Upper lobe of left lung (tissue), 4 donors: Measurements from ENCODE around the gene NCK2.

ENCODE experiments used
- EP300 ChIP-seq, 4 donors: sonication (generic); formaldehyde crosslinking; IDR thresholded peaks; one replicate each; pipeline ENCODE4 v1.5.1; 2017; ENCODE audit warnings: antibody characterized with exemption in 4 of 4, control low read depth in 2 of 4
- POLR2A ChIP-seq, 4 donors: fragments of 450-650 bp; IDR thresholded peaks; one replicate each; pipeline ENCODE4 v1.5.1; 2016 to 2017; ENCODE audit warnings: antibody characterized with exemption in 4 of 4, mild to moderate bottlenecking in 2 of 4
- POLR2AphosphoS5 ChIP-seq, 2 donors: sonication (generic); formaldehyde crosslinking; IDR thresholded peaks; one replicate each; pipeline ENCODE4 v1.5.1; 2017; ENCODE audit warnings: antibody characterized with exemption in 2 of 2
- TF ChIP-seq, protein P1 (sequence below), 6 experiments: fragments of 450-650 bp in 4 of 6; fragments of 200-600 bp in 2 of 6; sonication (generic) in 2 of 6; IDR thresholded peaks; one replicate each; pipeline ENCODE4 v1.5.1; 2016 to 2019; ENCODE audit warnings: antibody characterized with exemption in 6 of 6

DNA sequence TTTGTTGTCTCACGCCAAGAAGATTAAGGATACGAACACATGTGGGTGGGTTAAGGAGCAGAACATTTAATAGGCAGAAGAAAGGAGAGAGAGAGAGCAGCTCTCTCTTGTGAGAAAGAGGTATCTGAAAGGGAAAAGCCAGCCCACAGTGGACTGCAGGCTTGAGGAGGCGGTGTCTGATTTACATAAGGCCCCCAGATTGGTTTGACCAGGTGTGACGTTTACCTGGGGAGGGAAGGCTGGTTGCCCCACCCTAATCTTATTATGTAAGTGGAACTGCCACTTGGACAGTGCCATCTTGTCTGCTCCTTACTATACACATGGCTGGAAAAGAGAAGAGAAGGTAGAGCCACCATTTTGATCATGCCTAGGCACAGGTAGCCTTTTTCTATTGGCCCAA is 189.2 kb downstream of the NCK2 start:
- TF ChIP-seq EP300 (IDR thresholded peaks at IDR 0.05) (no peak), POLR2A (IDR thresholded peaks at IDR 0.05) (no peak), POLR2AphosphoS5 (IDR thresholded peaks at IDR 0.05) (no peak)
- TF ChIP-seq, protein P1, sequence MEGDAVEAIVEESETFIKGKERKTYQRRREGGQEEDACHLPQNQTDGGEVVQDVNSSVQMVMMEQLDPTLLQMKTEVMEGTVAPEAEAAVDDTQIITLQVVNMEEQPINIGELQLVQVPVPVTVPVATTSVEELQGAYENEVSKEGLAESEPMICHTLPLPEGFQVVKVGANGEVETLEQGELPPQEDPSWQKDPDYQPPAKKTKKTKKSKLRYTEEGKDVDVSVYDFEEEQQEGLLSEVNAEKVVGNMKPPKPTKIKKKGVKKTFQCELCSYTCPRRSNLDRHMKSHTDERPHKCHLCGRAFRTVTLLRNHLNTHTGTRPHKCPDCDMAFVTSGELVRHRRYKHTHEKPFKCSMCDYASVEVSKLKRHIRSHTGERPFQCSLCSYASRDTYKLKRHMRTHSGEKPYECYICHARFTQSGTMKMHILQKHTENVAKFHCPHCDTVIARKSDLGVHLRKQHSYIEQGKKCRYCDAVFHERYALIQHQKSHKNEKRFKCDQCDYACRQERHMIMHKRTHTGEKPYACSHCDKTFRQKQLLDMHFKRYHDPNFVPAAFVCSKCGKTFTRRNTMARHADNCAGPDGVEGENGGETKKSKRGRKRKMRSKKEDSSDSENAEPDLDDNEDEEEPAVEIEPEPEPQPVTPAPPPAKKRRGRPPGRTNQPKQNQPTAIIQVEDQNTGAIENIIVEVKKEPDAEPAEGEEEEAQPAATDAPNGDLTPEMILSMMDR (IDR thresholded peaks at IDR 0.05) = no peak
